Fibroblast of lung (primary cell): ENCODE measurements around the gene SAMSN1. TPM values are rescaled to one million over a fixed set of nuclear protein-coding genes. Genes with fewer than 3 reads are reported as not detected.

Source experiments
- DNase-seq, 2 donors: peaks; one replicate each; pipeline versions ENCODE4 v3.0.0 to v3.0.0-alpha.2; 2010; ENCODE audit warnings: low read depth in 2 of 2
- H2AFZ ChIP-seq: 2 replicates; pipeline ENCODE4 v1.5.1; 2012; ENCODE audit warnings: low read length, control low read depth, inconsistent platforms
- H3K27ac ChIP-seq: 2 replicates; pipeline ENCODE4 v1.5.1; 2011; ENCODE audit warnings: low read length, control low read depth; ENCODE audit not compliant: insufficient read depth
- H3K27me3 ChIP-seq: 2 replicates; pipeline ENCODE4 v1.5.1; 2011; ENCODE audit warnings: mild to moderate bottlenecking, low read length; ENCODE audit not compliant: control insufficient read depth, insufficient read depth
- H3K36me3 ChIP-seq: 2 replicates; pipeline ENCODE4 v1.5.1; 2011; ENCODE audit warnings: low read length; ENCODE audit not compliant: control insufficient read depth, insufficient read depth
- H3K4me1 ChIP-seq: 2 replicates; pipeline ENCODE4 v1.5.1; 2011; ENCODE audit warnings: low read length; ENCODE audit not compliant: control insufficient read depth, insufficient read depth; ENCODE audit errors: extremely low read depth
- H3K4me2 ChIP-seq: 2 replicates; pipeline ENCODE4 v1.5.1; 2011; ENCODE audit warnings: low read length, control low read depth; ENCODE audit not compliant: insufficient read depth; ENCODE audit errors: extremely low read depth
- H3K4me3 ChIP-seq, 4 experiments: fragments of 200-600 bp in 1 of 4; sonication (generic) in 1 of 4; replicated peaks in 1 of 4; 2 replicates each; pipeline ENCODE4 v1.5.1; 2011 to 2016; ENCODE audit warnings: low read length in 4 of 4, low read depth in 3 of 4, mild to moderate bottlenecking in 3 of 4, control low read depth in 2 of 4, inconsistent platforms in 1 of 4, mixed read lengths in 1 of 4; ENCODE audit not compliant: insufficient read depth in 1 of 4; ENCODE audit errors: control extremely low read depth in 1 of 4
- H3K79me2 ChIP-seq: 2 replicates; pipeline ENCODE4 v1.5.1; 2012; ENCODE audit warnings: mild to moderate bottlenecking, low read length, inconsistent platforms; ENCODE audit not compliant: control insufficient read depth, insufficient read depth
- H3K9ac ChIP-seq: 2 replicates; pipeline ENCODE4 v1.5.1; 2011; ENCODE audit warnings: mild to moderate bottlenecking, low read length, control low read depth; ENCODE audit not compliant: insufficient read depth
- H3K9me3 ChIP-seq: 2 replicates; pipeline ENCODE4 v1.5.1; 2012; ENCODE audit warnings: low read depth, low read length; ENCODE audit not compliant: control insufficient read depth, insufficient read depth
- H4K20me1 ChIP-seq: 2 replicates; pipeline ENCODE4 v1.5.1; 2011; ENCODE audit warnings: low read length; ENCODE audit not compliant: control insufficient read depth, insufficient read depth; ENCODE audit errors: extremely low read depth
- EZH2 ChIP-seq: IDR thresholded peaks from 2 replicates; pipeline ENCODE4 v1.5.1; 2012; ENCODE audit warnings: low read length, control low read depth, mild to moderate bottlenecking; ENCODE audit errors: missing control alignments
- polyA plus RNA-seq, 2 donors: library from polyadenylated mRNA; depleted of rRNA in 1 of 2; stranded (reverse) in 1 of 2; unstranded in 1 of 2; fragments of >200 nt; gene quantifications; 2 replicates each; pipeline ENCODE4 v1.2.1, GENCODE V29; 2011 to 2012; ENCODE audit warnings: missing spikeins in 1 of 2
- total RNA-seq: library from RNA; depleted of rRNA; stranded (reverse); fragments of >200 nt; gene quantifications from 2 replicates; pipeline ENCODE4 v1.2.1, GENCODE V29; 2014
- TF ChIP-seq, protein P1 (sequence below), 2 donors: IDR thresholded peaks in 1 of 2; conservative IDR thresholded peaks in 1 of 2; 1 replicate in 1 of 2; 2 replicates in 1 of 2; pipeline ENCODE4 v1.5.1; 2011 to 2012; ENCODE audit warnings: low read length in 2 of 2, control low read depth in 1 of 2, inconsistent platforms in 1 of 2, low read depth in 1 of 2, mild to moderate bottlenecking in 1 of 2

SAMSN1 gene
- total and polyA plus RNA-seq, 2 donors (not counting 1 experiment from before 2014, with no cell fraction given): not detected

- TF ChIP-seq, protein P1, sequence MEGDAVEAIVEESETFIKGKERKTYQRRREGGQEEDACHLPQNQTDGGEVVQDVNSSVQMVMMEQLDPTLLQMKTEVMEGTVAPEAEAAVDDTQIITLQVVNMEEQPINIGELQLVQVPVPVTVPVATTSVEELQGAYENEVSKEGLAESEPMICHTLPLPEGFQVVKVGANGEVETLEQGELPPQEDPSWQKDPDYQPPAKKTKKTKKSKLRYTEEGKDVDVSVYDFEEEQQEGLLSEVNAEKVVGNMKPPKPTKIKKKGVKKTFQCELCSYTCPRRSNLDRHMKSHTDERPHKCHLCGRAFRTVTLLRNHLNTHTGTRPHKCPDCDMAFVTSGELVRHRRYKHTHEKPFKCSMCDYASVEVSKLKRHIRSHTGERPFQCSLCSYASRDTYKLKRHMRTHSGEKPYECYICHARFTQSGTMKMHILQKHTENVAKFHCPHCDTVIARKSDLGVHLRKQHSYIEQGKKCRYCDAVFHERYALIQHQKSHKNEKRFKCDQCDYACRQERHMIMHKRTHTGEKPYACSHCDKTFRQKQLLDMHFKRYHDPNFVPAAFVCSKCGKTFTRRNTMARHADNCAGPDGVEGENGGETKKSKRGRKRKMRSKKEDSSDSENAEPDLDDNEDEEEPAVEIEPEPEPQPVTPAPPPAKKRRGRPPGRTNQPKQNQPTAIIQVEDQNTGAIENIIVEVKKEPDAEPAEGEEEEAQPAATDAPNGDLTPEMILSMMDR (conservative IDR thresholded peaks at IDR 0.05 in 1 of 2, IDR thresholded peaks at IDR 0.05 in 1 of 2; ENCODE audit: low read depth in 1 of 2, low read length in 2 of 2): no peak
- no peak for TF ChIP-seq EZH2
- no peaks in the 10 kb centered on the region for H3K27me3 ChIP-seq
- H2AFZ ChIP-seq: no peak overlapping the region
- no peak overlapping the region for H3K4me3 ChIP-seq
- H3K27ac ChIP-seq: no peak overlapping the region
- H3K36me3 ChIP-seq: no peaks in the 10 kb centered on the region
- H3K4me2 ChIP-seq: no peak overlapping the region
- H3K9me3 ChIP-seq: no peaks in the 10 kb centered on the region
- DNase-seq: no peak
- H3K79me2 ChIP-seq: no peaks in the 10 kb centered on the region
- no peaks in the 10 kb centered on the region for H4K20me1 ChIP-seq
- no peaks in the 10 kb centered on the region for H3K4me1 ChIP-seq
- H3K9ac ChIP-seq: no peak overlapping the region
These were observed 14.4 kb upstream of the SAMSN1 start for GRCh38 chr21:14560555-14560954.

DNA sequence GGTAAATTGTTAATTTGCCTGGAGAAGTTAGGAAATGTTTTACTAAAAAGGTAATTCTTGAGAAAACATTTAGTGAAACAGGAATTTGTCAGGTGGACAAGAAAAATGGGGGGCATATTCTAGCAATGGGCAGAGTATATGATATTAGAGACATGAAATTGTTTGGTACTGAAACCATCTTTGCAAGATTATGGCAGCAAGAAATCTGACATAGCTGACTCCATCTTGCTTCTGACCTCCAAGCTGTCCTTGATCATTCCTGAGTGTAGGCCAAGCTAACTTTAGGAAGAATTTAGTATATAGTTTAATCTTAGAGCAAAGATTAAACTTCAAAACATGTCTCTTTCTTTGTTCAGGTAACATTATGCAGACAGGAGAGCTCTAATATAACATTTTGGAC, 14.0 kb upstream of the SAMSN1 start:
- no peaks in the 10 kb centered on the region for H3K4me1 ChIP-seq
- H3K79me2 ChIP-seq: no peaks in the 10 kb centered on the region
- H4K20me1 ChIP-seq: no peaks in the 10 kb centered on the region
- no peak overlapping the region for H2AFZ ChIP-seq
- no peaks in the 10 kb centered on the region for H3K27me3 ChIP-seq
- TF ChIP-seq, protein P1 (conservative IDR thresholded peaks at IDR 0.05 in 1 of 2, IDR thresholded peaks at IDR 0.05 in 1 of 2; ENCODE audit: low read depth in 1 of 2, low read length in 2 of 2): no peak
- no peak for TF ChIP-seq EZH2
- no peak for DNase-seq
- no peaks in the 10 kb centered on the region for H3K9me3 ChIP-seq
- H3K4me2 ChIP-seq: no peak overlapping the region
- no peak overlapping the region for H3K9ac ChIP-seq
- H3K4me3 ChIP-seq: no peak overlapping the region
- H3K27ac ChIP-seq: no peak overlapping the region
- no peaks in the 10 kb centered on the region for H3K36me3 ChIP-seq

GRCh38 chr21:14559102-14559501, 13.0 kb upstream of the SAMSN1 start:
- no peak overlapping the region for H3K27ac ChIP-seq
- no peaks in the 10 kb centered on the region for H4K20me1 ChIP-seq
- no peaks in the 10 kb centered on the region for H3K4me1 ChIP-seq
- H3K4me2 ChIP-seq: no peak overlapping the region
- no peaks in the 10 kb centered on the region for H3K27me3 ChIP-seq
- H2AFZ ChIP-seq: no peak overlapping the region
- DNase-seq: no peak
- no peak overlapping the region for H3K4me3 ChIP-seq
- H3K9ac ChIP-seq: no peak overlapping the region
- TF ChIP-seq, protein P1 (conservative IDR thresholded peaks at IDR 0.05 in 1 of 2, IDR thresholded peaks at IDR 0.05 in 1 of 2; ENCODE audit: low read depth in 1 of 2, low read length in 2 of 2): no peak
- no peak for TF ChIP-seq EZH2
- no peaks in the 10 kb centered on the region for H3K9me3 ChIP-seq
- no peaks in the 10 kb centered on the region for H3K36me3 ChIP-seq
- no peaks in the 10 kb centered on the region for H3K79me2 ChIP-seq
